GM12865 (cell line): ENCODE results near the gene PRKCH.

Source experiments
- DNase-seq: peaks from one replicate; pipeline ENCODE4 v3.0.0; 2010; ENCODE audit warnings: low read depth
- H3K4me3 ChIP-seq: 2 replicates; pipeline ENCODE4 v1.5.1; 2011; ENCODE audit warnings: mild to moderate bottlenecking, low read depth, low read length, control low read depth
- TF ChIP-seq, protein P1 (sequence below): IDR thresholded peaks from 2 replicates; pipeline ENCODE4 v1.5.1; 2011; ENCODE audit warnings: low read length, control low read depth, low read depth, inconsistent platforms; ENCODE audit not compliant: insufficient read depth; ENCODE audit errors: missing control alignments

Gene PRKCH

GRCh38 chr14:61599942-61600341, 278.6 kb downstream of the PRKCH start:
- TF ChIP-seq, protein P1, sequence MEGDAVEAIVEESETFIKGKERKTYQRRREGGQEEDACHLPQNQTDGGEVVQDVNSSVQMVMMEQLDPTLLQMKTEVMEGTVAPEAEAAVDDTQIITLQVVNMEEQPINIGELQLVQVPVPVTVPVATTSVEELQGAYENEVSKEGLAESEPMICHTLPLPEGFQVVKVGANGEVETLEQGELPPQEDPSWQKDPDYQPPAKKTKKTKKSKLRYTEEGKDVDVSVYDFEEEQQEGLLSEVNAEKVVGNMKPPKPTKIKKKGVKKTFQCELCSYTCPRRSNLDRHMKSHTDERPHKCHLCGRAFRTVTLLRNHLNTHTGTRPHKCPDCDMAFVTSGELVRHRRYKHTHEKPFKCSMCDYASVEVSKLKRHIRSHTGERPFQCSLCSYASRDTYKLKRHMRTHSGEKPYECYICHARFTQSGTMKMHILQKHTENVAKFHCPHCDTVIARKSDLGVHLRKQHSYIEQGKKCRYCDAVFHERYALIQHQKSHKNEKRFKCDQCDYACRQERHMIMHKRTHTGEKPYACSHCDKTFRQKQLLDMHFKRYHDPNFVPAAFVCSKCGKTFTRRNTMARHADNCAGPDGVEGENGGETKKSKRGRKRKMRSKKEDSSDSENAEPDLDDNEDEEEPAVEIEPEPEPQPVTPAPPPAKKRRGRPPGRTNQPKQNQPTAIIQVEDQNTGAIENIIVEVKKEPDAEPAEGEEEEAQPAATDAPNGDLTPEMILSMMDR, result no peak
- no peak overlapping the region for H3K4me3 ChIP-seq
- no peak for DNase-seq
